ENCODE measurements around the gene PPP1R27.

Gene PPP1R27

DNA sequence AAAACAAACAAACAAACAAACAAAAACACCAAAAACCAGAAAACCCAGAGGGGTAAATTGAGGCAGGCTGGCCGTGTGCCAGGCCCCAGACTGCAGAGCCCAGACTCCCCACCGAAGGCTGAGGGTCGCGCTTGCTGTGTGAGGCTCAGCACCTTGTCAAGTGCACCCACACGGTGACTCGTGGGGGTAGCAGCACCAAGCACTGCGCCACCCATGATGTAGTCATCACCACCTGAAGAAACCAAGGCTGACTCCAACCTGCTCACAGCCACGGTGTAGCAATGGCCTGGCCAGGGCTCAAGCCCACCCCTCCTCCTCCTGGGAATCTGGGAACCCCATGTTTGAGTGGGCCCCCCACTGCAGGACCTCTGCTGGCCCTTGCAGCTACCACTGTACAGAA, 13.7 kb downstream of the PPP1R27 start:
- DNase-seq (ENCODE audit: low read depth) = no peak

DNA sequence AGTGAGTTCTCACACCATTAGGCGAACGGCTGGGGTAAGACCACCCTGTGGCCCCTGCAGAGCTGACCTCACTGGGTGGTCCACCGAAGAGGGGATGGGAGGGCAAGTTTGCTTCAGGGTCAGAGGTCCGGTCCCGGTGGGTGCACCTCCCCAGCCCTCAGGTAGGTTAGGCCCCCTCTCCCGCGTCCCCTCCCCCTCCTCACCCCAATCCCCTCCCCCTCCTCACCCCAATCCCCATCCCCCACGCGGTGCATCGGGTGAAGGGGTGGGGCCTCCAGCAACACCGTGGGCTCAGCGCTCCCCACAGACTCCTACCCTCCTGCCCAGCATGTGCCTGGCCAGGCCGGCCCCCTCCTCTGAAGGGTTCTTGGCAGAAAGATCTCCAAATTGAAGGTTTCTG, 15.1 kb downstream of the PPP1R27 start:
- DNase-seq (ENCODE audit: low read depth) = no peak

DNA sequence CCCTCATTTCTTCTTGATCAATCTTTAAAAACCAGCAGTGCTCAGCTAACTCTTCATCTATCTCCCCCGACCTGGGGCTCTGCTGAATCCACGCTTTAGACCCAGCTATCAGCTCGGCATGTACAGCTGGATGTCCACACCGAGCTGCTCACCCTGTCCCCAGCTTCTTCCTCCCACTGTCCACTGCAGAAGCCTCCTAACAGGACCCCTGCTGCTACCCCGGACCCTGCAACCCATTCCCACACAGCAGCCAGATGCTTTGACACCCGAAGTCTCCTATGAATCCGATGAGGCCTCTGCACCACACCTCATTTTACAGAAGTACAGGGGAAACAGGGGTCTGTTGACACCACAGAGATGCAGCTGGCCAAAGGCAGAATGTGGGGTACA, 17.1 kb downstream of the PPP1R27 start:
- DNase-seq (ENCODE audit: low read depth) = no peak

DNA sequence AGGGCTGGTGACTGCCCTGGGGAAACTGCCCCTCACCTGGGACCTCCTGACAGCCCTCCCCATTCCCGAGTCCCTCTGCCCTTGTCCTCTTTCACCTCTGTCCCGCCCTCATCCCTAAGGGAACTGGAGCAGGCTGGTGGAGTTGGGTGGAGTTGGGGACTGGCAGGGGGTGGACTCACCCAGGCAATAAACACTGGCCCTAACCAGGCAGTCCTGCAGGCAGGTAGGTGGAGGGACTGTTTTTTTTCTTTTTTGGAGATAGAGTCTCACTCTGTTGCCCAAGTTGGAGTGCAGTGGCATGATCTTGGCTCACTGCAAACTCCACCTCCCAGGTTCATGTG, 19.2 kb downstream of the PPP1R27 start:
- DNase-seq (ENCODE audit: low read depth) = no peak

DNA sequence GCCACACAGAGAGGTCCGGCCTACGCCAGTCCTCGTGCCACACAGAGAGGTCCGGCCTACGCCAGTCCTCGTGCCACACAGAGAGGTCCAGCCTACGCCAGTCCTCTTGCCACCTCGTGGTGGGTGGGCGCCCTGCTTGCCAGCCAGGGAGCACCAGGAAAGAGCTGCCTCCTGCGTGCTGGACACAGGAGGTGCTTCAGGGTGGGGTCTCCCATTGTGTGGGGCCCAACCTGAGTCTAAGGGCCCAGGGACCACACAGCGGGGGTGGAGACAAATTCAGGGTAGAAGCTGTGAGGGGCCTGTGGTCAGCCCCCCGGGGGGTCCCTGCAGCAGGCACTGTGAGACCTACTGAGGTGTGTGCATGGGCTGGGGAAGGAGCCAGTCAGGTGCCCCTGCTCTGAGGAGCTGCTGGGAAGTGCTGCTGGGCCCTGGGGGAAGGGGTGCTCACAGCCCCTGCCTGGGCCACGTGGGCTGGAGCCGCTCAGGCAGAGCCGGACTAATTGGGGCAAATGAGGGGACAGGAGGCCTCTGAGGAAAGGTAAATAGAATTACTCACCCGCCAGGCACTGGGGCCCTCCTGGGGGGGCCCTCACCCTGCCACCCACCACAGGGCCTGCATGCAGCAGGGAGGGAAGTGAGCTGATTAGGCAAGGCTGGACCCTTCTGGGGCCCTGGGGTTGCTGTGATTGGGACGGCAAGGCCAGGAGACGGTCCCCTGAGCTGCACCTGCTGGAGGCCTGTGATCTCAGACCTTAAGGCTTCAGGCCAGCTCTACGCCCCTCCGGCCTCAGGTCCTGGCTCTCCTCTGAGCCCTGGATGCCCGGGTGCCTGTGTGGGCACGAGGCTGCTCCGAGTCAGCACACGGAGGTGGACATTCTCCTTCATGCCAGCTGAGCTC, 19.9 kb downstream of the PPP1R27 start:
- no peak for DNase-seq (ENCODE audit: low read depth)

DNA sequence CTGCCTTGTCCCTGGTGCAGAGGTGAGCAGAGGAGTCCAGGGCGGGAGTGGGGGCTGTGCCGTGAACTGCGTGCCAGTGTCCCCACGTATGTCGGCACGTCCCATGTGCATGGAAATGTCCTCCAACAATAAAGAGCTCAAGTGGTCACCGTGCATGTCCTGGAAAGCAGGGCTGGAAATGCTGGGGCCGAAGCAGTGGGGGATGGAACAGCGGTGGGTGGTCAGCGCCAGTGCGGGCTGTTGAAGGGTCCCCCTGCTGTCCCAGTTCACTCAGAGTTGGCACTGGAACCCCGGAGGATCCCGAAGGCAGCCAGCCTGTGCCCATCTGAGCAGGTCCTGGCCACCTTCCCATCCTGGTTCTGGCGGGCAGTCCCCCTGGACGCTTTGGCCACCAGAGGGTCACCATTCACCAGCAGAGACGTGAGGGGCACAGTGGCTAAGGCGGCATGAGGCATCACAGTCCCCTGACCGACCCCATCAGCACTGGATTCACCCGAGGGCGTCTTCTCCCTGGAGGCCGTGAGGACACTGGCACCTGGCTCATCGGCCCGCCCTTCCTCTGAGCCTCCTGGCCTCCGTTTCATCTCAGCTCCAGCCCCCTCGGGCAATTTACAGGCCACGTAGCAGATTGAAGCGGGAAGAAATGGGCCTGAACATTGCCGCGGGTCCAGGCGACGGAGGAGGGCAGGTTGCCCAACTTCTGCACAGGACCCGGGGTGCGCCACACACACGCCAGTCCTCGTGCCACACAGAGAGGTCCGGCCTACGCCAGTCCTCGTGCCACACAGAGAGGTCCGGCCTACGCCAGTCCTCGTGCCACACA, 20.8 kb downstream of the PPP1R27 start:
- no peak for DNase-seq (ENCODE audit: low read depth)

DNA sequence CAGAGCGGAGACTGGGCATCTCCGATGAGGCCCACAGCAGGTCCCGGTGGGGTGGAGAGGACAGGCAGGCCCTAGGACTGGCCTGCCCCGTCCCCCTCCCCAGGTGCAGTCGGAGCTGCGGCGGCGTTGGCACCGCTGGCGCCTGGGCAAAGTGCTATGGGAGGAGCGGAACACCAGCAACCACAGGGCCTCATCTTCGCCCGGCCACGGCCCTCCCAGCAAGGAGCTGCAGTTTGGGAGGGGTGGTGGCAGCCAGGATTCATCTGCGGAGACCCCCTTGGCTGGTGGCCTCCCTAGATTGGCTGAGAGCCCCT, 21.5 kb downstream of the PPP1R27 start:
- DNase-seq (ENCODE audit: low read depth) = no peak

DNA sequence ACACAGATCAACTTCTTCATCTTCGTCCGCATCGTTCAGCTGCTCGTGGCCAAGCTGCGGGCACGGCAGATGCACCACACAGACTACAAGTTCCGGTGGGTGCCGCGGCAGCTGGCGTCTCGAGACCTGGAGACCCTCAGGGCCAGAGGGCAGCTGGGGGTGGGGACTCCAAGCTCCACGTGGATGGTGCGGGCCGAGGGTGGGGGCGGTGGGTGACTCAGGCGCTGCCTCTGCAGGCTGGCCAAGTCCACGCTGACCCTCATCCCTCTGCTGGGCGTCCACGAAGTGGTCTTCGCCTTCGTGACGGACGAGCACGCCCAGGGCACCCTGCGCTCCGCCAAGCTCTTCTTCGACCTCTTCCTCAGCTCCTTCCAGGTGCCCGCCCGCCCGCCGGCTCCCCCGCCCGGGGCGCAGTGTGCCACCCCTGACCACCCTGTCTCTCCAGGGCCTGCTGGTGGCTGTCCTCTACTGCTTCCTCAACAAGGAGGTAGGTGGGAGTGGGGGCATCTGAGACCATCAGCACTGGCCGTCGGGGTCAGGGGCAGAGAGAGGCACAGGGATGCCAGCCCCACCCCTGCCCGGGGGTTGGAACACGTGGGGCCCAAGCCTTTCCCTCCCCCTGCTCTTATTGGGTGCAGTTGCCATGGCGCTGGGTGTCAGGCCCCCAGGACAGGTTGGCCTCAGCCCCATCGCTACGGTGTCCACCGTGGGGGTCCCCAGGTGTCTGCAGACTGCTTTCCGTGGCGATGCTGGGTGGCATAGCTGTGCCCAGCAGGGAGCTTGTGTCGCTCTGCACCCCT, 22.1 kb downstream of the PPP1R27 start:
- no peak for DNase-seq (ENCODE audit: low read depth)

DNA sequence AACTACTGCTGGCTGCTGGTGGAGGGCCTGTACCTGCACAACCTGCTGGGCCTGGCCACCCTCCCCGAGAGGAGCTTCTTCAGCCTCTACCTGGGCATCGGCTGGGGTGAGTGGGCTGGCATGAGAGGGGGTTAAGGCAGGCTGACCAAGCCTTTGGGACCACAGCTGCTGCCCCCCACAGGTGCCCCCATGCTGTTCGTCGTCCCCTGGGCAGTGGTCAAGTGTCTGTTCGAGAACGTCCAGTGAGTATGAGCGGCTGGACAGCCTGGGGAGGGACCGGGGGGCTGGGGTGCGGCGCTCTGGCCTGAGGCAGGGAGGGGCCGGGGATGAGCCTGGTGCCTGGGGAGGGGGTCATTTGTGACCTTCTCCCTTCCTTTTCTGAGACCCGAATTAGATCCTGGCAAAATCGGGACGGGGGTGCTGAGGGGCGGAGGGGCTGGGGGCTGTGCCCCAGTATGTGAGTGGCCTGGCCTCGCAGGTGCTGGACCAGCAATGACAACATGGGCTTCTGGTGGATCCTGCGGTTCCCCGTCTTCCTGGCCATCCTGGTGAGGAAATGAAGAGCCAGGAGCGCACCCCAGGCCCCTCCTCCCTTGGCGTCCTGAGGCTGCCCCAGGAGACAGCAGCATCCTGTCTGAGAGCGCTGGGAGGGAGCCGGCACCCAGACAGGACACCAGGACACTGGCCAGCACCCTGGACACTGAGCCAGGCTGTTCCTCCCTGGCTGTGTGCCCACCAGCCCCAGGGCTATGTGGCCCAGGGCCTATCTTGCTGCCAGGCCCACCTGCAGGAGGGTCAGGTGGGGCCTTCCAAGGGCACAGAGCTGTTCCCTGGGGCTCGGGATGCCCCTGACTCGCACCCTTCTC, 22.9 kb downstream of the PPP1R27 start:
- DNase-seq (ENCODE audit: low read depth) = no peak

DNA sequence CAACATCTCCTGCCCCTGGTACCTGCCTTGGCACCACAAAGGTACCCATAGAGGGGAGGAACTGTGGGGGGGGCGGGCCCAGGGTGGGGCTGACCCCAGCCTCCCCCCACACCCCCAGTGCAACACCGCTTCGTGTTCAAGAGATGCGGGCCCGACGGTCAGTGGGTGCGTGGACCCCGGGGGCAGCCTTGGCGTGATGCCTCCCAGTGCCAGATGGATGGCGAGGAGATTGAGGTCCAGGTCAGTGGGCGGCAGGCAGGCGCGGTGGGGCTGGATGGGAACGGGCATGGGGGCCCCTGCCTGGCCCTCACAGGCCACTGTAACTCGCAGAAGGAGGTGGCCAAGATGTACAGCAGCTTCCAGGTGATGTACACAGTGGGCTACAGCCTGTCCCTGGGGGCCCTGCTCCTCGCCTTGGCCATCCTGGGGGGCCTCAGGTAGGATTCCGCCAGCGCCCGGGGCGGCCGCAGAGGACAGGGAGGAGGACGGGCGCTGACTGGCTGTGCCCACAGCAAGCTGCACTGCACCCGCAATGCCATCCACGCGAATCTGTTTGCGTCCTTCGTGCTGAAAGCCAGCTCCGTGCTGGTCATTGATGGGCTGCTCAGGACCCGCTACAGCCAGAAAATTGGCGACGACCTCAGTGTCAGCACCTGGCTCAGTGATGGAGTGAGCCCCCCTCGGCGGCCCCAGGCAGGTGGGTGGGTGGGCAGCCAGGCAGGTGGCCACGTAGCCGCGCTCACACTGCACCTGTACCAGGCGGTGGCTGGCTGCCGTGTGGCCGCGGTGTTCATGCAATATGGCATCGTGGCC, 23.8 kb downstream of the PPP1R27 start:
- no peak for DNase-seq (ENCODE audit: low read depth)

DNA sequence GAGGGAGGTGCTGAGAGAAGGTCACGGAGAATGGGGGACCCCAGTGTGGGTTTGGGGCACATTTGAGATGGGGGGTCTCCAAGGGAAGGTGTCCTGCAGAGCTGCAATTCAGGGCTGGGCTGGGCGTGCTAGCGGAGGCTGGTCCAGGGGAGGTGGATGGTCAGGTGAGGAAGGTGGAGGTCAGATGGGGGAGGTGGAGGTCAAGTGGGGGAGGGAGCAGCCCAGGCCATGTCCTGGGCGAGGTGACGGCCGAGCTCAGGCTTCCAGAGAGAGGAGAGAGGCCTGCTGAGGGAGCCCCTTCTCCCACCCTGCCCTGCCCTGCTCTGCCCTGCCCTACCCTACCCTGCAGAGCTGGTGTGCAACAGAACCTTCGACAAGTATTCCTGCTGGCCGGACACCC, 24.4 kb downstream of the PPP1R27 start:
- DNase-seq (ENCODE audit: low read depth) = no peak

DNA sequence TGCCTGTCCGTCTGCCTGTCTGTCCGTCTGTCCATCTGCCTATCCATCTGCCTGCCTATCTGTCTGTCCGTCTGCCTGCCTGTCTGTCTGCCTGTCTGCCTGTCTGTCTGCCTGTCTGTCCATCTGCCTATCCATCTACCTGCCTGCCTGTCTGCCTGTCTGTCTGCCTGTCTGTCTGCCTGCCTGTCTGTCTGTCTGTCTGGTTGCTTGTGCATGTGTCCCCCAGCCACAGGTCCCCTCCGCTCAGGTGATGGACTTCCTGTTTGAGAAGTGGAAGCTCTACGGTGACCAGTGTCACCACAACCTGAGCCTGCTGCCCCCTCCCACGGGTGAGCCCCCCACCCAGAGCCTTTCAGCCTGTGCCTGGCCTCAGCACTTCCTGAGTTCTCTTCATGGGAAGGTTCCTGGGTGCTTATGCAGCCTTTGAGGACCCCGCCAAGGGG, 25.3 kb downstream of the PPP1R27 start:
- no peak for DNase-seq (ENCODE audit: low read depth)

DNA sequence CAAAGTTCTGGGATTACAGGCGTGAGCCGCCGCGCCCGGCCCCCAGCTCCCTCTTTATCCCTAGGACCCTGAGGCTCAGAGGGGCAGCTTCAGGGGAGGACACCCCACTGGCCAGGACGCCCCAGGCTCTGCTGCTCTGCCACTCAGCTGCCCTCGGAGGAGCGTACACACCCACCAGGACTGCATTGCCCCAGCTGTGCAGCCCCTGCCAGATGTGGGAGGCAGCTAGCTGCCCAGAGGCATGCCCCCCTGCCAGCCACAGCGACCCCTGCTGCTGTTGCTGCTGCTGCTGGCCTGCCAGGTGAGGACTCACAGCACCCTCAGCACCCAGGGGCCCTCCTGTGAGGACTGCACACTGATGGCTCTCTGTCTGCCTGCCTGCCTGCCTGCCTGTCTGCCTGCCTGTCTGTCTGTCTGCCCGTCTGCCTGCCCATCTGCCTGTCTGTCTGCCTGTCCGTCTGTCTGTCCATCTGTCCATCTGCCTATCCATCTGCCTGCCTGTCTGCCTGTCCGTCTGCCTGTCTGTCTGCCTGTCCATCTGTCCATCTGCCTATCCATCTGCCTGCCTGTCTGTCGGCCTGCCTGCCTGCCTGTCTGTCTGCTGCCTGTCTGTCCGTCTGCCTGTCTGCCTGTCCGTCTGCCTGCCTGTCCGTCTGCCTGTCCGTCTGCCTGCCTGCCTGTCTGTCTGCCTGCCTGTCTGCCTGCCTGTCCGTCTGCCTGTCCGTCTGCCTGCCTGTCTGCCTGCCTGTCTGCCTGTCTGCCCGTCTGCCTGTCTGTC, 25.9 kb downstream of the PPP1R27 start:
- DNase-seq (ENCODE audit: low read depth) = no peak

DNA sequence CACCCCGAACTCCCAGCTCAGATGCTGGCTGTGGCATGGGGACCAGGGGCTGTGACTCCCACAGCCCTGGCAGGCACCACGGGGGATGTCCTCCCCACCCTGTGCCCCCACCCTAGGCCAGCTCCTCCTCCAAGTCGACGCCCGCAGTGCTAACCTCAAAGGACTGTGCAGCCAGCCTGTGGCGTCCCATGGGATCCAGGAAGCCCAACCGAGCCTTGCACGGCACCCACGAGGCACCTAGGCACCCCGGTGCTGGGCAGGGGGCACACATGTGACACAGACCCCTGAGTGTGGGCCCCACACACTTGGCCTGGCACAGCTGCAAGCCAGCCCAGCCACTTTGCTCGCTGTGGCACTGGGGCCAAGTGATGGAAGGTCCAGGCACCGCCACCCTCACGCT, 27.0 kb downstream of the PPP1R27 start:
- no peak for DNase-seq (ENCODE audit: low read depth)

DNA sequence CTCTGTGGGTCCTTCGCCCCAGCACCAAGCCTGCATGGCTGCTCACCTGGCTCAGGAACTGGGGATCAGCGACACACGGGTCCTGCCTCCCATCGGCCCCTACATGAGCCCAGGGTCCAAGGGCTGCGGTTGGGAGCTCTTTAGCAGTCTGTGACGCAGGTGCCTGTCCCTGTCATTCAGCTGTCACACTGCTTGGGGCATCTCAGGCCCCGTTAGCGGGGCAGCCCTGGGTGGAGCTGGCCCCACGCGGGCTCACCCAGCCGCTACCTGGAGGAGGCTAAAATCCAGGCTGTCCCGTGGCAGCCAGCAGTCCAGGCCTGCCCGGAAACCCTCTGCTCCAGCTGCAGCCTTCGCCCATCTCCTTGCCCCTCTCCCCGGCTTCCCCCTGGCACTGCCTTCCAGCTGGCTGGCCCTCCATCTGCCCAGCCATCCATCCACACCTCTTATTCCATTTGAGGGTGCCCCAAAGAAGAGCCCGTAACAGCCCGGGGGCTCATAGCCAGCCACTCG, 27.6 kb downstream of the PPP1R27 start:
- DNase-seq (ENCODE audit: low read depth) = no peak

DNA sequence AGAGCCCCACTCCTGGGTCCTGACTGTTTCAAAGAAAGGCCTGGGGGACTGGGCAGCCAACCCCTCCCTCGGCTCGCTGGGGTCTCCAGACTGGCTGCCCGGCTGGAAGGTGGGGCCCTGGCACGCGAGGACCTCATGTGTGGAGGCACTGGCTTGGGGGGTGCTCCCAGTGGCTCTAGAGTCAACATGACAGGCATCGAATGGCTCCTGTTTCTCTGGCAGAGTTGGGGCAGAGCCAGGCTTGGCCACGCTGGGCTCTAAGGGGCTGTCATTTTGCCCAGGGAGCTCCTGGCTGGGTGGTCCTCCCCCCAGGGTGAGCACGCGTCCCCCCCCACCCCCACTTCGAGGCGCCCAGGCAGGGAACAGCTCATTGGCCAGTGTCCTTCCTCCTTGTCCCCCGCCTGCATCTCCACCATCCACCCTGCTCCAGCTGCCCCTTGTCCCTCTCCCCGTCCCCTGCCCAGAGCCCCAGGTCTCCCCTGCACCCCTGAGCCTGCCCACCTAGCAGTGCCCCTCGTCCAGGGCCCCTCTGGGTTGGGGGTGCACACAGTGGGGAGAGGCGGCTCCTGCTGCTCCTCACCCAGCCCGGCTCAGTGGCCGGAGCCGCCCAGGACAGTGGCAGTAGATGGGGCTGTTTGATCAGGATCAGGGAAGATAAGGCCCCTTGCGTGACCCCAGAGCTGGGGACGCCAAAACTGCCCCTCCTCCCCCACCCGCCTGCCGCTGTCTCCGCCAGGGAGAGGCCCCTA, 28.2 kb downstream of the PPP1R27 start:
- DNase-seq (ENCODE audit: low read depth) = no peak

DNA sequence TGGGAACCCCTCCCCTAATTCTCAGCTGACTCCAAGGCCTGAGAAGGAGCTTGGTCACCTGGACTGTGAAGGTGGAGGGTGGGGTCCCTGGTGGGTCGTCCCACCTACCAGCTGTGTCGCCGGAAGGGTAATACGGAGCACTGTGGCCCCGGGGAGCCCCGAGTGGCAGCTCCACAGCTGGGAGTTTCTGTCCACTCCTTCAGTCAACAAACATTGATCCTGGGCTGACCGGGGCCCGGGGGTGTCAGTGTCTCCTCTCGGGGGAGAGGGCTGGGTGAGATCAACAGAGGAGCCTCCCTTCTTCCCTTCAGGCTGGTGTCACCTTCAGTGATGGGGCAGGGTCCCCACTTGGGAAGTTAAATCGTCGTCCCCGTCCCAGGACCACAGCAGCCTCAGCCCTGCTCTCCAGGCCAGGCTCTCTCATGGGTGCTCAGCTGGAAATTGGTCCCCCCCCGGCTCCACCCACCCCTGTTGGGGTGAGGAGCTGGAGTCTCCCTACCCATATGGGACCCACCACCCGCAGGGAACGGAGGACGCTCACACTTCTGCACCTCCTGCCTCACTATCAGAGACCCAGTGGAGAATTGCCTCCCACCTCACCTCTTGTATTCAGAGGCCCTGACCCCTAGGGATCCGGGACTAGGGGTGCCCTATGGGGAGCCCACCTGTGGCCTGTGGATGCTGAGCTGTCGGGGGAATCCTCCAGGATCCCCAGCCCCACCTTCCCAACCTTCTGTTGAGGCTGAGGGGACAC, 29.0 kb downstream of the PPP1R27 start:
- DNase-seq (ENCODE audit: low read depth) = no peak

All from T follicular helper cell (primary cell).